HCT116 (cell line): Measurements from ENCODE around the gene AGPAT3.

Experiments used
- EZH2 ChIP-seq: fragments of 200-600 bp; sonication (generic); IDR thresholded peaks from 2 replicates; pipeline ENCODE4 v1.6.1; 2017; ENCODE audit warnings: antibody characterized with exemption, mixed run types
- EZH2phosphoT487 ChIP-seq: fragments of 200-600 bp; IDR thresholded peaks from 2 replicates; pipeline ENCODE4 v1.6.1; 2018; ENCODE audit warnings: antibody characterized with exemption, borderline replicate concordance
- POLR2A ChIP-seq: IDR thresholded peaks from 2 replicates; pipeline ENCODE4 v1.7.0; 2011; ENCODE audit warnings: borderline replicate concordance; ENCODE audit not compliant: insufficient read depth, insufficient read length; ENCODE audit errors: extremely low read depth
- TCF7L2 ChIP-seq: IDR thresholded peaks from 2 replicates; pipeline ENCODE4 v1.7.0; 2011; ENCODE audit warnings: borderline replicate concordance, inconsistent platforms; ENCODE audit not compliant: insufficient read depth, insufficient read length; ENCODE audit errors: extremely low read depth
- TF ChIP-seq, protein P1 (sequence below), 3 experiments: fragments of 200-600 bp in 1 of 3; sonication (generic) in 1 of 3; IDR thresholded peaks in 2 of 3; conservative IDR thresholded peaks in 1 of 3; 2 replicates each; pipeline ENCODE4 v1.5.1; 2012 to 2017; ENCODE audit warnings: low read depth in 2 of 3, low read length in 2 of 3, antibody characterized with exemption in 1 of 3, borderline replicate concordance in 1 of 3, control low read depth in 1 of 3, mild to moderate bottlenecking in 1 of 3, mixed read lengths in 1 of 3, mixed run types in 1 of 3, moderate library complexity in 1 of 3; ENCODE audit not compliant: insufficient read depth in 1 of 3

DNA sequence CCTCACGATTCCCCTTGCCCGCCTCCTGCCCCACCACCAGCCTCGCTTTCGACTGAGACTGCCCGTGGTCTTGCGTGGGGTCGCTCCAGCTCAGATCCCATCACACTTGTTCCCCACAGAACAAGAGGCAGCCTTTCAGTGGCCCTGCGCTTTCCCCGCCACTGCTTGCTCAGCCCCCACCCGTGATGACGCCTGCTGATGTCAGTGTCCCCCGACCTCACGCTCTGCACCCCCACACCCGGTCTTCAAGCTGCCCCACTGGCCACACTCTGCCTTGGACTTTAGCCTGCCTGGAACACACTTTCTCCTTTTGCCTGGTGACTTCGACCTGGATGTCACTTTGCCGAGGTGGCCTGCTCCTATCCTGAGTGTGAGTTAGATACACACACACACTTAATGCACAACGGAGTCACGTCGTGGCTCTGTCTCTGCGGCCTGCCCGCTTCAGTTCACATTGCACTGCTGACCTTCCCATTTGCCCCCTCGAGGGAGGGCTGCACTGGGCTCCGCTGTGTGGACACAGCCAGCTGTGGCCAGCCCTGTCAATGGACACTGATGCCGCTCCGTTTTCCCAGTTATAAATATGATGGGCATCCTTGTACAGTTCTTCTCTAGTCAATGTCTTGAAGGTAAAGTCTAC lies 13.0 kb downstream of the AGPAT3 start:
- TF ChIP-seq, protein P1, sequence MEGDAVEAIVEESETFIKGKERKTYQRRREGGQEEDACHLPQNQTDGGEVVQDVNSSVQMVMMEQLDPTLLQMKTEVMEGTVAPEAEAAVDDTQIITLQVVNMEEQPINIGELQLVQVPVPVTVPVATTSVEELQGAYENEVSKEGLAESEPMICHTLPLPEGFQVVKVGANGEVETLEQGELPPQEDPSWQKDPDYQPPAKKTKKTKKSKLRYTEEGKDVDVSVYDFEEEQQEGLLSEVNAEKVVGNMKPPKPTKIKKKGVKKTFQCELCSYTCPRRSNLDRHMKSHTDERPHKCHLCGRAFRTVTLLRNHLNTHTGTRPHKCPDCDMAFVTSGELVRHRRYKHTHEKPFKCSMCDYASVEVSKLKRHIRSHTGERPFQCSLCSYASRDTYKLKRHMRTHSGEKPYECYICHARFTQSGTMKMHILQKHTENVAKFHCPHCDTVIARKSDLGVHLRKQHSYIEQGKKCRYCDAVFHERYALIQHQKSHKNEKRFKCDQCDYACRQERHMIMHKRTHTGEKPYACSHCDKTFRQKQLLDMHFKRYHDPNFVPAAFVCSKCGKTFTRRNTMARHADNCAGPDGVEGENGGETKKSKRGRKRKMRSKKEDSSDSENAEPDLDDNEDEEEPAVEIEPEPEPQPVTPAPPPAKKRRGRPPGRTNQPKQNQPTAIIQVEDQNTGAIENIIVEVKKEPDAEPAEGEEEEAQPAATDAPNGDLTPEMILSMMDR (IDR thresholded peaks at IDR 0.05 in 2 of 3, conservative IDR thresholded peaks at IDR 0.05 in 1 of 3; ENCODE audit: borderline replicate concordance in 1 of 3, insufficient read depth in 1 of 3, low read depth in 2 of 3, low read length in 2 of 3): no peak
- TF ChIP-seq TCF7L2 (no peak), EZH2phosphoT487 (no peak), POLR2A (no peak), EZH2 (no peak)
